ENCODE measurements around the gene MAP6.

DNA sequence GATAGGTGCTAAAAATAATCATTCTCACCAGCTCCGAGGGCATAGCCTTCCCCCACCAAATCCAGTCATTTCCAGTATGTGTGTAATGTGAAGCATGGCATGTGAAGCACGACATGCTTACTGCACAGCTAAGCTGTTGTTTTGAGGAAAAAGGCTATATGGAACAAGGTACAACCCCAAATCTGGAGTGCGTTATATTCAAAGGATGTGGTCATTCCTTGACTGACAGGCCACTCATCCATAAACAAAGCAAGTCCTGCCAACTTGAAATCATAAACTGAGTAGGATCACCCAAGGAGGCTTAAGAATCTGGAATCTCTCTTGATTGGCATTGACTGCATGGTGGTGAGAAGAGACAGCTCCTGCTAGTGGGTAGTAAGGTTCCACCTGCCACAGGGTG lies 3.7 kb downstream of the MAP6 start:
- TF ChIP-seq, protein P1, sequence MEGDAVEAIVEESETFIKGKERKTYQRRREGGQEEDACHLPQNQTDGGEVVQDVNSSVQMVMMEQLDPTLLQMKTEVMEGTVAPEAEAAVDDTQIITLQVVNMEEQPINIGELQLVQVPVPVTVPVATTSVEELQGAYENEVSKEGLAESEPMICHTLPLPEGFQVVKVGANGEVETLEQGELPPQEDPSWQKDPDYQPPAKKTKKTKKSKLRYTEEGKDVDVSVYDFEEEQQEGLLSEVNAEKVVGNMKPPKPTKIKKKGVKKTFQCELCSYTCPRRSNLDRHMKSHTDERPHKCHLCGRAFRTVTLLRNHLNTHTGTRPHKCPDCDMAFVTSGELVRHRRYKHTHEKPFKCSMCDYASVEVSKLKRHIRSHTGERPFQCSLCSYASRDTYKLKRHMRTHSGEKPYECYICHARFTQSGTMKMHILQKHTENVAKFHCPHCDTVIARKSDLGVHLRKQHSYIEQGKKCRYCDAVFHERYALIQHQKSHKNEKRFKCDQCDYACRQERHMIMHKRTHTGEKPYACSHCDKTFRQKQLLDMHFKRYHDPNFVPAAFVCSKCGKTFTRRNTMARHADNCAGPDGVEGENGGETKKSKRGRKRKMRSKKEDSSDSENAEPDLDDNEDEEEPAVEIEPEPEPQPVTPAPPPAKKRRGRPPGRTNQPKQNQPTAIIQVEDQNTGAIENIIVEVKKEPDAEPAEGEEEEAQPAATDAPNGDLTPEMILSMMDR (IDR thresholded peaks at IDR 0.05): no peak
- TF ChIP-seq POLR2A (IDR thresholded peaks at IDR 0.05): no peak
- TF ChIP-seq POLR2AphosphoS5 (IDR thresholded peaks at IDR 0.05): no peak

Data from sigmoid colon (tissue), 4 donors.